ENCODE measurements around the gene GPC5. TPM values are rescaled to one million over a fixed set of nuclear protein-coding genes. Genes with fewer than 3 reads are reported as not detected.

The GPC5 gene
- total RNA-seq, 4 donors from 2014 or later = not detected

GRCh38 chr13:92670096-92670495 lies 1271.7 kb downstream of the GPC5 start:
- TF ChIP-seq POLR2A (IDR thresholded peaks at IDR 0.05) (no peak), CTCF (IDR thresholded peaks at IDR 0.05 in 4 of 5, conservative IDR thresholded peaks at IDR 0.05 in 1 of 5) (no peak)
- no peak for DNase-seq
- ATAC-seq = no peak
- Histone ChIP-seq H3K27me3 (no peaks in the 10 kb centered on the region), H3K36me3 (no peaks in the 10 kb centered on the region), H3K4me1 (no peaks in the 10 kb centered on the region), H3K9me3 (no peaks in the 10 kb centered on the region), H3K4me3 (no peak overlapping the region), H3K27ac (no peak overlapping the region)
- in situ Hi-C loops (cut with MboI; ENCODE audit: low sequenced_read_pairs in 4 of 4) = no loop called here
- intact Hi-C loops (cut with DNase I; ENCODE audit: low total_unique reads) = no loop called here

GRCh38 chr13:92671821-92672220 lies 1273.4 kb downstream of the GPC5 start:
- TF ChIP-seq POLR2A (IDR thresholded peaks at IDR 0.05) = no peak
- no peak for TF ChIP-seq CTCF (IDR thresholded peaks at IDR 0.05 in 4 of 5, conservative IDR thresholded peaks at IDR 0.05 in 1 of 5)
- Histone ChIP-seq H3K9me3 (no peaks in the 10 kb centered on the region), H3K27me3 (no peaks in the 10 kb centered on the region), H3K4me1 (no peaks in the 10 kb centered on the region), H3K27ac (no peak overlapping the region), H3K36me3 (no peaks in the 10 kb centered on the region), H3K4me3 (no peak overlapping the region)
- in situ Hi-C loops (cut with MboI; ENCODE audit: low sequenced_read_pairs in 4 of 4) (no loop called here), intact Hi-C loops (cut with DNase I; ENCODE audit: low total_unique reads) (no loop called here)
- no peak for DNase-seq
- ATAC-seq = no peak

- H3K27ac ChIP-seq = no peak overlapping the region
- H3K4me1 ChIP-seq = no peaks in the 10 kb centered on the region
- ATAC-seq (no peak), DNase-seq (no peak)
- in situ Hi-C loops (cut with MboI; ENCODE audit: low sequenced_read_pairs in 4 of 4) = no loop called here
- intact Hi-C loops (cut with DNase I; ENCODE audit: low total_unique reads) = no loop called here
- no peaks in the 10 kb centered on the region for H3K9me3 ChIP-seq
- H3K4me3 ChIP-seq = no peak overlapping the region
- no peaks in the 10 kb centered on the region for H3K27me3 ChIP-seq
- TF ChIP-seq CTCF (IDR thresholded peaks at IDR 0.05 in 4 of 5, conservative IDR thresholded peaks at IDR 0.05 in 1 of 5) = no peak
- no peak for TF ChIP-seq POLR2A (IDR thresholded peaks at IDR 0.05)
- no peaks in the 10 kb centered on the region for H3K36me3 ChIP-seq
Measured at GRCh38 chr13:92676246-92676645, 1277.8 kb downstream of the GPC5 start.

- intact Hi-C loops (cut with DNase I; ENCODE audit: low total_unique reads) = no loop called here
- Histone ChIP-seq H3K27ac (no peak overlapping the region), H3K36me3 (no peaks in the 10 kb centered on the region), H3K27me3 (no peaks in the 10 kb centered on the region), H3K9me3 (no peaks in the 10 kb centered on the region), H3K4me3 (no peak overlapping the region), H3K4me1 (no peaks in the 10 kb centered on the region)
- TF ChIP-seq POLR2A (IDR thresholded peaks at IDR 0.05) (no peak), CTCF (IDR thresholded peaks at IDR 0.05 in 4 of 5, conservative IDR thresholded peaks at IDR 0.05 in 1 of 5) (no peak)
- ATAC-seq = no peak
- in situ Hi-C loops (cut with MboI; ENCODE audit: low sequenced_read_pairs in 4 of 4) = no loop called here
- DNase-seq = no peak
Measured at GRCh38 chr13:92677571-92677970, 1279.2 kb downstream of the GPC5 start.

GRCh38 chr13:92679602-92680001 lies 1281.2 kb downstream of the GPC5 start:
- no peaks in the 10 kb centered on the region for H3K4me1 ChIP-seq
- H3K36me3 ChIP-seq = no peaks in the 10 kb centered on the region
- no peak overlapping the region for H3K27ac ChIP-seq
- TF ChIP-seq POLR2A (IDR thresholded peaks at IDR 0.05) (no peak), CTCF (IDR thresholded peaks at IDR 0.05 in 4 of 5, conservative IDR thresholded peaks at IDR 0.05 in 1 of 5) (no peak)
- in situ Hi-C loops (cut with MboI; ENCODE audit: low sequenced_read_pairs in 4 of 4) (no loop called here), intact Hi-C loops (cut with DNase I; ENCODE audit: low total_unique reads) (no loop called here)
- no peaks in the 10 kb centered on the region for H3K9me3 ChIP-seq
- H3K27me3 ChIP-seq = no peaks in the 10 kb centered on the region
- no peak overlapping the region for H3K4me3 ChIP-seq
- no peak for ATAC-seq
- no peak for DNase-seq

Data from gastrocnemius medialis (tissue), 4 donors.